C4-2B (cell line): ENCODE results near the gene DLG2.

ENCODE experiments used
- ZFX ChIP-seq: fragments of 450-650 bp; IDR thresholded peaks from 2 replicates; pipeline ENCODE4 v1.6.1; 2017
- TF ChIP-seq, protein P1 (sequence below): fragments of 450-650 bp; conservative IDR thresholded peaks from 2 replicates; pipeline ENCODE4 v1.5.1; 2017; ENCODE audit warnings: mild to moderate bottlenecking

- TF ChIP-seq, protein P1, sequence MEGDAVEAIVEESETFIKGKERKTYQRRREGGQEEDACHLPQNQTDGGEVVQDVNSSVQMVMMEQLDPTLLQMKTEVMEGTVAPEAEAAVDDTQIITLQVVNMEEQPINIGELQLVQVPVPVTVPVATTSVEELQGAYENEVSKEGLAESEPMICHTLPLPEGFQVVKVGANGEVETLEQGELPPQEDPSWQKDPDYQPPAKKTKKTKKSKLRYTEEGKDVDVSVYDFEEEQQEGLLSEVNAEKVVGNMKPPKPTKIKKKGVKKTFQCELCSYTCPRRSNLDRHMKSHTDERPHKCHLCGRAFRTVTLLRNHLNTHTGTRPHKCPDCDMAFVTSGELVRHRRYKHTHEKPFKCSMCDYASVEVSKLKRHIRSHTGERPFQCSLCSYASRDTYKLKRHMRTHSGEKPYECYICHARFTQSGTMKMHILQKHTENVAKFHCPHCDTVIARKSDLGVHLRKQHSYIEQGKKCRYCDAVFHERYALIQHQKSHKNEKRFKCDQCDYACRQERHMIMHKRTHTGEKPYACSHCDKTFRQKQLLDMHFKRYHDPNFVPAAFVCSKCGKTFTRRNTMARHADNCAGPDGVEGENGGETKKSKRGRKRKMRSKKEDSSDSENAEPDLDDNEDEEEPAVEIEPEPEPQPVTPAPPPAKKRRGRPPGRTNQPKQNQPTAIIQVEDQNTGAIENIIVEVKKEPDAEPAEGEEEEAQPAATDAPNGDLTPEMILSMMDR: peak; percentile 88
- no peak for TF ChIP-seq ZFX
Observed at GRCh38 chr11:84714316-84714780, 912.8 kb downstream of the DLG2 start.
